ENCODE data around the gene TBC1D22B. TPM values are rescaled to one million over a fixed set of nuclear protein-coding genes. Genes with fewer than 3 reads are reported as not detected.

TBC1D22B gene
- polyA plus RNA-seq, 1 of the 3 experiments (the other 2 are of a cell fraction), result 5.3 TPM

DNA sequence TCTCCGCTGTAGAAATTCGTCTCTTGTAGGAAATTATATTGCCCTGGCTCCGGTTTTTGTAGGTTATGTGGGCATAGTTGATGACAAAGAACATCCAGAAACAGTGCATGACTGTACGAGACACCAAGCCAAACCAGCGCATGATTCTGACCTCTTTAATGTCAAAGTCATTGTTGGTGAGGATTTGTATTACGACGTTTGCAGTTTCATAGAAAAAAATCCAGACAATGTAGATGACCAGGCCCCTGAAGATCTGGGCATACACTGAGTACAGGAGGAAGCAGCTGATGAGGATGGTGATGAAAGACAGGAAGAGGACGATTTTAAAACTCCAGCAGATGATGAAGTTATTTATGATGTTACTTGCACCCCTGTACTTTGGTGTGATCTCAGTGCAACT, 39.1 kb upstream of the TBC1D22B start:
- H3K9me2 ChIP-seq, result no peaks in the 10 kb centered on the region
- no peaks in the 10 kb centered on the region for H3K27me3 ChIP-seq (ENCODE audit: insufficient read depth)
- no peaks in the 10 kb centered on the region for H4K20me1 ChIP-seq (ENCODE audit: insufficient read depth)
- no peaks in the 10 kb centered on the region for H3F3A ChIP-seq (replicated peaks; ENCODE audit: insufficient read depth)
- no peak overlapping the region for H2AFZ ChIP-seq (ENCODE audit: low read depth)
- no peaks in the 10 kb centered on the region for H3K36me3 ChIP-seq (replicated peaks in 1 of 2; ENCODE audit: control insufficient read depth in 1 of 2, insufficient read depth in 2 of 2, low read length in 1 of 2)
- TF ChIP-seq CHD2 (IDR thresholded peaks at IDR 0.05; ENCODE audit: low read length, partially characterized antibody) (no peak), GATA2 (CRISPR knock-in tag; IDR thresholded peaks at IDR 0.05) (no peak), EZH2phosphoT487 (IDR thresholded peaks at IDR 0.05; ENCODE audit: borderline replicate concordance, low read depth) (no peak), SIN3A (IDR thresholded peaks at IDR 0.05; ENCODE audit: borderline replicate concordance, low read depth, low read length) (no peak), MXI1 (IDR thresholded peaks at IDR 0.05; ENCODE audit: low read depth, low read length) (no peak), MAX (IDR thresholded peaks at IDR 0.05; ENCODE audit: low read depth) (no peak), MEF2A (IDR thresholded peaks at IDR 0.05; ENCODE audit: borderline replicate concordance, low read depth) (no peak), RFX5 (IDR thresholded peaks at IDR 0.05; ENCODE audit: low read length) (no peak), JUND (IDR thresholded peaks at IDR 0.05) (no peak)
- H3K79me2 ChIP-seq (ENCODE audit: insufficient read depth), result no peaks in the 10 kb centered on the region
- ChIA-PET CTCF (interaction anchor here (16.3 kb wide), 1 partner anchor 195 kb away, joined by 431 read pairs; no protein-coding TSS in a partner anchor), POLR2A (no interaction called here)
- H3K27ac ChIP-seq (ENCODE audit: low read depth in 2 of 2, low read length in 1 of 2), result no peak overlapping the region
- no peak for DNase-seq
- WGBS (ENCODE audit: low lambda C conversion rate), result 86% methylated on average over 8 of the region's 8 CpGs
- H3K4me3 ChIP-seq (ENCODE audit: low read depth in 2 of 2, low read length in 1 of 2), result no peak overlapping the region
- no peak overlapping the region for H3K4me2 ChIP-seq
- H3K9ac ChIP-seq, result no peak overlapping the region
- H3K9me3 ChIP-seq, result no peaks in the 10 kb centered on the region
- H3K4me1 ChIP-seq (ENCODE audit: control insufficient read depth in 1 of 2, insufficient read depth in 2 of 2, low read depth in 1 of 2, low read length in 1 of 2), result peaks cover 6% of the 10 kb centered on the region in 2 experiments; a peak in 2 of 4 replicates

GRCh38 chr6:37221585-37222124, 35.9 kb upstream of the TBC1D22B start:
- H3K9ac ChIP-seq, result peak overlapping the region; percentile 38
- peak overlapping the region; percentile 62 to 65 for H3K4me3 ChIP-seq (ENCODE audit: low read depth in 2 of 2, low read length in 1 of 2)
- no peaks in the 10 kb centered on the region for H3K36me3 ChIP-seq (replicated peaks in 1 of 2; ENCODE audit: control insufficient read depth in 1 of 2, insufficient read depth in 2 of 2, low read length in 1 of 2)
- 75% methylated on average over 5 of the region's 6 CpGs for WGBS (ENCODE audit: low lambda C conversion rate)
- POLR2A ChIA-PET, result interaction anchor here (0.7 to 1.6 kb wide), 2 partner anchors 36 to 235 kb away, joined by 3 to 8 read pairs; partner anchors contain the start of genes TBC1D22B and TMEM217
- H3F3A ChIP-seq (replicated peaks; ENCODE audit: insufficient read depth), result peaks cover 3% of the 10 kb centered on the region
- H3K9me2 ChIP-seq, result no peaks in the 10 kb centered on the region
- CTCF ChIA-PET, result interaction anchor here (0.9 to 2.8 kb wide), 6 partner anchors 11 to 336 kb away, joined by 3 to 17 read pairs (median 4); partner anchors contain the start of gene C6orf89
- 0 out of 2 replicates have a peak, but pooled peaks have one; percentile 7 for TF ChIP-seq GATA2 (CRISPR knock-in tag; IDR thresholded peaks at IDR 0.05)
- TF ChIP-seq, protein P1, sequence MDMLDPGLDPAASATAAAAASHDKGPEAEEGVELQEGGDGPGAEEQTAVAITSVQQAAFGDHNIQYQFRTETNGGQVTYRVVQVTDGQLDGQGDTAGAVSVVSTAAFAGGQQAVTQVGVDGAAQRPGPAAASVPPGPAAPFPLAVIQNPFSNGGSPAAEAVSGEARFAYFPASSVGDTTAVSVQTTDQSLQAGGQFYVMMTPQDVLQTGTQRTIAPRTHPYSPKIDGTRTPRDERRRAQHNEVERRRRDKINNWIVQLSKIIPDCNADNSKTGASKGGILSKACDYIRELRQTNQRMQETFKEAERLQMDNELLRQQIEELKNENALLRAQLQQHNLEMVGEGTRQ (IDR thresholded peaks at IDR 0.05; ENCODE audit: borderline replicate concordance, low read depth, low read length), result no peak
- H3K27me3 ChIP-seq (ENCODE audit: insufficient read depth), result no peaks in the 10 kb centered on the region
- peak overlapping the region; percentile 86 for H3K4me2 ChIP-seq
- peak overlapping the region; percentile 90 for H2AFZ ChIP-seq (ENCODE audit: low read depth)
- H3K9me3 ChIP-seq, result no peaks in the 10 kb centered on the region
- no peaks in the 10 kb centered on the region for H3K79me2 ChIP-seq (ENCODE audit: insufficient read depth)
- peak overlapping the region in 1 of 2 experiments; percentile 93; a peak in 3 of 4 replicates for H3K27ac ChIP-seq (ENCODE audit: low read depth in 2 of 2, low read length in 1 of 2)
- no peaks in the 10 kb centered on the region for H4K20me1 ChIP-seq (ENCODE audit: insufficient read depth)
- peaks cover 6% of the 10 kb centered on the region in 2 experiments; a peak in 2 of 4 replicates for H3K4me1 ChIP-seq (ENCODE audit: control insufficient read depth in 1 of 2, insufficient read depth in 2 of 2, low read depth in 1 of 2, low read length in 1 of 2)
- no peak for DNase-seq
